ENCODE results near the gene RBCK1.
A peak's percentile ranks its signal among the peaks of the same experiment; 100 is the strongest.
"Not testable (repeated sequence)": the region's sequence is repeated elsewhere in the genome, so short reads cannot be mapped to it uniquely, and the experiment has no call there.

Gene RBCK1

DNA sequence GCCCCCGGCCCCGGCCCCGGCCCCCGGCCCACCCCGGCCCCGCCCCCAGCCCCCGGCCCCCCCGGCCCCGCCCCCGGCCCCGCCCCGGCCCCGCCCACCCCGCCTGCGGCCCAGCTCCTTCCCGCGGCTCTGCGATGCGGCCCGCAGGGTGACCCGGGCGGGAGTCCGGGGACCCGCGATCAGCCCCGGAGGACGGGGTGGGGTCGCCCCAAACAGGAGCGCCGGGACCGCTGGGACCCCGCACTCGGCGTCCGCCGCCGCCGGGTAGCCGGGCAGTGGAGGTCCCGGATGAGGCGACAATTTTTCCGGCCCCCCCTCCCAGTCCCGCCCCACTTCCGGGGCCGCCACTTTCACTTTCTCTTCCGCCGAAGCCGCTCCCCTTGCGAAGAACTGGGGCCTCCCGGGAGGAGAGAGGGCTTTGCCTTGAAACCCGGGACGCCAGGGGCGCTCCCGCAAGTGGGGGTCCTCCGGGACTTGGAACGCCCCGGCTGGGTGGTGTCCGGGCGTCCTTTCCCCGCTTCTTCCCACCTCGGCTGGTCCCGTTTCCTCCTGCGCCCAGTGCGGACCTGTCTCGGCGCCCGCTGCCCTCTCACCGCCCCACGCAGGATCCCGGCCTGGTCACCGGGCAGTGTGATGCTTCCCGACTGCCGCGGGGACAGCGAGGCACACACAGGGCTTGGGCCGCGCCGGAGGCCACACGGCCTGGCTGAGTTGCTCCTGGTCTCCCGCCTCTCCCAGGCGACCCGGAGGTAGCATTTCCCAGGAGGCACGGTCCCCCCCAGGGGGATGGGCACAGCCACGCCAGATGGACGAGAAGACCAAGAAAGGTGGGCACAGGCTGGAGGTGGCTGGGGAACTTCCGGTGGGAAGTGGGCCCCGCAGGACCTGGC is at the start of gene RBCK1:
Gene RBCK1 (plus strand): TSS at position 347 of the 890 bp plus-strand sequence. CDS start 459 bp downstream, at position 806.
- DNase-seq = peak; percentile 86

DNA sequence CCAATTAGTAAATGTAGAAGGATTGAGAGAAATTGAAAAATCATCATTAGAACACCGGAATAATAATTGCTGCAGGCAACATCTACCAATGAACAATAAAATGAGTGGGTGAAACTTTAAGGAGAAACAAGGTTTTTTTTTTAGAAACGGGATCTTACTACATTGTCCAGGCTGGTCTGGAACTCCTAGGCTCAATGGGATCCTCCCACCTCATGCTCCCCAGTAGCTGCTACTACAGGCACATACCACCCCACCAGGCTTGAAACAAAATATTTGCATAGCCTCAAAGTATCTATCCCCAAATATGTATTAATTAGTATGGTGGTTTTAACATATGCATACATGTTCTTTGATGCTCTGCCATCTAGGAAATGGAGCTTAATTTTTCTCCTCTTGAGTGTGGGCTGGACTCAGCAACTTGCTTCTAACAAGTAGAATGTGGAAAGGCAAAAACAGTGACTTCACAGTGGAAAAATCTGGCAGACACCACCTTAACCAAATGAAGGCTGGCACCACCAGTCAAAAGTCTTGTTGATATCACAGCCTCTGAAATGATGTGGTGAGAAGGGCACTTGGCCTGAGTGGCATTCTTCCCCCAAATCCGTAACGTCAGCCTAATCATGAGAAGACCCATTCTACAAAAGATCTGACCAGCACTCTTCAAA is 49.1 kb upstream of the RBCK1 start:
- DNase-seq = no peak

DNA sequence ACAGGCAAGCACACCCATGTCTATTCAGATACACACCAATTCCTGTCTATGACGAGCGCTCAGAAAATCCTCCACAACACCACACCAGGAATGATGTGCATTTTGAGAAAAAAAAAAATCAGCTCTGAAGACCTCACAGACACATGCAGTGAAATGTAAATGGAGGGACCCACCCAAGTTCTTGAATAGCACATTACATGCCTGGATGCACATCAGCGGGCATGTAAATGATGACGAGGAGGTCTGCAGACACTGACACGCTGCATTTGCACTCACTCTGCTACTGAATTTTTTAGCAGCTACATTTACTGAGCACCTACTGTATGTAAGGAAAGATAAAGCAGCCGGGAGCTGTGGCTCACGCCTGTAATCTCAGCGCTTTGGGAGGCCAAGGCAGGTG is 46.5 kb upstream of the RBCK1 start:
- no peak for DNase-seq

DNA sequence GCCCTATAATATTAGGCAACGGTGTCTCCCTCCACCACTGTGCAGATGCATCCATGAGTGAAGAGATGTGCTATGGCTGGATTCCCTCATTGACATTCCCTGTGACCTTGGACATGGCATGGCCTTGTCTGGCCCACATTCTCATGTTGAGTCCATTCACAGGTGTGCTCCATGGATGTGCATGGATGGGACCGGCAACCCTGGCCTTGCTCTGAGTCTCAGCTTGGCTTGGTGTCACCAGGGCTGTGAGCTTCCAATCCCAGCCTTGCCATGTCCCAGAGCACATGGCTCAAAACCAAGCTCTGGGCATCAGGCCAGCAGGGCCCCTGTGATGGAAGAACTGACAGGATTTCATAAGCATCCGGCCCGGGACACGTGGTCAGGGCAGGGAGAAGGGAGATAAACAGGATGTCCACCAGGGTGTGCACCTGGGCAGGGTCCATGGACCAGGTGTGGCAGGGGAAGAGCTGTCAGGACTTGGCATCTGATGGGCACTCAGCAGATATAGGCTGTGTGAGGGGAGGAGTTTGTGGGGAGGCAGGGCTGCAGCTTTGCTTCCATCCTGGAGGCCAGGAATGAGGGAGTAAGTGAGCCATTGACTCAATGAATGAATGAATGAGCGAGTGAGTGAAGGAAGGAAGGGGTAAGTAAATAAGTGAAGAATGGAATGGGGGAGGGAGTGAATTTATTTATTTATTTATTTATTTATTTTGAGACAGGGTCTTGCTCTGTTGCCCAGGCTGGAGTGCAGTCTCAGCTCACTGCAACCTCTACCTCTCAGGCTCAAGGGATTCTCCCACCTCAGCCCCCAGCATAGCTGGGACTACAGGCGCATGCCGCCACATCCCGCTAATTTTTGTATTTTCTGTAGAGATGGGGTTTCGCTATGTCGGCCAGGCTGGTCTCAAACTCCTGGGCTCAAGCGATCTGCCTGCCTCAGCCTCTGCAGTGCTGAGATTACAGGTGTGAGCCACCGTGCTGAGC is 45.5 kb upstream of the RBCK1 start:
- no peak for DNase-seq

GRCh38 chr20:363319-364078 is 44.6 kb upstream of the RBCK1 start:
- DNase-seq = no peak

DNA sequence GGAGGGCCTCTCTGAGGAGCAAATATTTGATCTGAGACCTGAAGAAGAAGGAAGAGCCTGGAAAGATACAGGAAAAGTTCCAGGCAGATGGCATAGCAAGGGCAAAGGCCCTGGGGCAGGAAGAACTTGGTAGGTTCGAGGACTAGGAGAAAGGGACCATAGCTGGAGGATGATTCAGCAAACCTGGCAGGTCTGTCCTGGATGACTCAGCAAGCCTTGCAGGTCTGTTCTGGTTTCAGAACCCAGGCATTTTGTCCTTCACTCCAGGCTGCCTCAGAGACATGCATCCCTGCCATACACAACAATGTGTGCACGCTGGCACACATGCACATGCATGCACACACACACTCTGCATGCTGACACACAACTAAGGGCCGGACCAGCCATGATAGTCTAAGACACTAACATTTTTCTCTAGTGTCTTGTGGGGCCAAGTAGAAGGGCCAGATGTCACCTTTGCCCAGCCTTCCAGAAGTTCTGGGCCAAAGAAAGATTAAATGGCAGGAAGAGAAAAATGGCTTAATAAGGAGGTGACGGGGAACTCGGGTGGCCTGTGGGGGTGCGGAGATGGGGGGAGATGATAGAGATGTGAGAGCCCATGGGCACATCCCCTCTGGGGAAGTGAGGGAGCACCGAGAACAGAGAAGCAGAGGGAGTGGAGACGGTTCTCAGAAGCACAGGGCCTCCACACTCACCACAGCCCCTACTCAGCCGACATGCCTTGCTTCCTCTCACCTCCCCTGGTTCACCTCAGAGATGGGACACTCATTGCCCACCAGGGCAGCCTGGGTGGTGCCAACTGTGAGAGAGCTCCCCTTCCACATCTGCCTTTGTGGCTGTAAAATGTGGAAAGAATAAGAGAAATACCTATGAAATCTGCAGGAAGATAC is 42.9 kb upstream of the RBCK1 start:
- no peak for DNase-seq

GRCh38 chr20:366041-366718 is 41.9 kb upstream of the RBCK1 start:
- no peak for DNase-seq

- DNase-seq = no peak
These were observed 41.2 kb upstream of the RBCK1 start for GRCh38 chr20:366719-367485.

GRCh38 chr20:367486-367887 is 40.6 kb upstream of the RBCK1 start:
- DNase-seq = no peak

DNA sequence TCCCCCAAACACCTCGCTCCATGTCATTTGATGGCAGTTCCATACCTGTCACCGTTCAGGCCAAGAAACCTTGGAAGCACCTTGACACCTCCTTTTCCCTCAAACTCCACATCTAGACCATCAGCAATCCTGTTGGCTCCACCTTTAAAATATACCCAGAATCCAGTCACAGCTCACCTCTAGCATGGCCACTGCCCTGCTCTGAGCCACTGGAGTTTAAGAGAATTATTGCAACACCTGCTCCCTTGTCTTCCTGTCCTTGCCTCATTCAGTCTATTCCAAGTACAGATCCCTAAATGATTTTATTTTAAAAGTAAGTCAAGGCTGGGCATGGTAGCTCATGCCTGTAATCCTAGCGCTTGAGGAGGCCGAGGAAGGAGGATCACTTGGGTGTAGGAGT is 39.2 kb upstream of the RBCK1 start:
- DNase-seq = no peak

DNA sequence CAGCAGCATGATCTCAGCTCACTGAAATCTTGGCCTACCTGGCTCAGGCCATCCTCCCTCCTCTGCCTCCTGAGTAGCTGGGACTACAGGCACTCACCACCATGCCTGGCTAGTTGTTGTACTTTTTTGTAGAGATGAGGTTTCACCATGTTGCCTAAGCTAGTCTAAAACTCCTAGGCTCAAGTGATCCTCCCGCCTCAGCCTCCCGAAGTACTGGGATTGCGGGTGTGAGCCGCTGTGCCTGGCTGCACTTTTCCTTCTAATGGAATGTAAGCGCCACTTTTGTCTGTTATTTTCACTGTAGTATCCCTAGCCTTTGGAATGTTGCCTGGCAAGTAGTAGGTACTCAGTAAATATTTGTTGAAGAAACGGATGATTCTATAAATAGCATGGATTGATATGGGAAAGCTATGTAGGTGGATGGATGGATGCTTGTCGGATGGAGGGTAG is 37.9 kb upstream of the RBCK1 start:
- no peak for DNase-seq

DNA sequence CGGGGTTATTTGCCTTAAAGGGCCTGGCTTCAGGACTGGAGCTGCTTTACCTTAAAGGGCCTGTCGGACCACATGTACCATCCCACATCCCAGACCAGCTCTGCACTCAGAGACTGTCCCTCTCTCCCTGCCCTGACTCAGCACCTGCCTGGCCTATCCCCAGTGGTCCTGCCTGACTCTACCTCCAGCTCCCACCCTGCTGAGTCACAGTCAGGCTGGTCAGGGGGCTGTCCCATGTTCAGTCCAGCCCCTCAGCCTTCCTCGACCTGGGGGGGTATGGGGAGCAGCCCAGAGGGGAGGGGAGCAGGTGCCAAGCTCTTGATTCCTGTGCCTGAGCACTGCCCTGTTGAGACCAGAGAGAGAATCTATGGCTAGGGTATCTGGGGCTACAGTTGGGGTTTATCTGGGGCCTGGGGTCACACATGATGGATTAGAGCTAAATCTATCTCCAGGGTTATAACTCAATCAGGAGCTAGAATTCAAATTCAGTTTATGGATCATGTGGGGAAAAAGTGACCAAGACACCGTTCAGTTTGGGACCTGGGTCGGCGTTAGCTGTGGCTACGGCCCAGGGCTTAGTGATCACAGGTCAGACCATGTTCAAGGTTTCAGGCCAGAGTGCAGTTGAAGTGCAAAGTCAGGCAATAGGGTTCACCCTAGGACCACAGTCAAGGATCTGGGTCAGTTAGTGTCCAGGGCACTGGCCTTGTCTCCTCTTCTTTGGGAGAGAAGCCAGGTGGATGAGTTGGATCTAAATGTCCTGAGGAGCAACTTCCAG is 36.9 kb upstream of the RBCK1 start:
- no peak for DNase-seq

DNA sequence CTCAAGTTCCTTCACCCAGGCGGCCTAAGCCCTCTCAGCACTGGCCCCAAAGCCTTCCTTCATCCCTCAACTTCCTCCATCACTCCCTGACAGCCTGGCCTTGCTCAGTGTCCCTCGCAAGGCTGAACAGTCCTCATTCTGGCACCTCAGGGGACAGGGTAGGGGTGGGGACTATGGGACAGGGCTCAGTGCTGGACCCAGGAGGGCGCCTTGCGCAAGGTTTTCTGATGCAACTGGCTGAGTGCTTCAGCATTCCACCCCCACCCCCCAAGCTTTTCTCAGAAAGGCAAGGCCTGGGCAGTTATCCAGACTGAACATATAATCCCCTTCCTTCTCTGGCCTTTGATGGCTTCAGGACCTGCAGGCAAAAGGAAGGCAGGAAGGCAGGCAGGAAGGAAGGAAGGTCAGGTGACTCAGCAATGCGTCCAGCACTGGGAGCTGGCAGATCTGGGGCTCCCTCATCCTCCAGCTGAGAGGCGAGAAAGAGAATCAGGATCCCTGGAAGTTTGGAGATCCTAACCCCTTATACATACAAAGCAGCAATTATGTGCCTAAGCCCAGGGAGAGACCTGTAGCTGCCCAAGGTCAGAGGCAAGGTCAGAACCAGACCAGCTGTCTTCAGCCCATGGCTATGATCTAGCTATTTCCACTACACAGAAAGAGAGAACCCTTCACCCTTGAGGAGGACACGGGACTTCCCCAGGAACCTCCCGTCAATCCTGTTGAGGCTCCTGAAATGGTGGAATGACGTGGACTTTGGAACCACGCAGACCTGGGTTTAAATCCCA is 36.1 kb upstream of the RBCK1 start:
- no peak for DNase-seq

GRCh38 chr20:372543-373082 is 35.5 kb upstream of the RBCK1 start:
- DNase-seq = not testable (repeated sequence)

DNA sequence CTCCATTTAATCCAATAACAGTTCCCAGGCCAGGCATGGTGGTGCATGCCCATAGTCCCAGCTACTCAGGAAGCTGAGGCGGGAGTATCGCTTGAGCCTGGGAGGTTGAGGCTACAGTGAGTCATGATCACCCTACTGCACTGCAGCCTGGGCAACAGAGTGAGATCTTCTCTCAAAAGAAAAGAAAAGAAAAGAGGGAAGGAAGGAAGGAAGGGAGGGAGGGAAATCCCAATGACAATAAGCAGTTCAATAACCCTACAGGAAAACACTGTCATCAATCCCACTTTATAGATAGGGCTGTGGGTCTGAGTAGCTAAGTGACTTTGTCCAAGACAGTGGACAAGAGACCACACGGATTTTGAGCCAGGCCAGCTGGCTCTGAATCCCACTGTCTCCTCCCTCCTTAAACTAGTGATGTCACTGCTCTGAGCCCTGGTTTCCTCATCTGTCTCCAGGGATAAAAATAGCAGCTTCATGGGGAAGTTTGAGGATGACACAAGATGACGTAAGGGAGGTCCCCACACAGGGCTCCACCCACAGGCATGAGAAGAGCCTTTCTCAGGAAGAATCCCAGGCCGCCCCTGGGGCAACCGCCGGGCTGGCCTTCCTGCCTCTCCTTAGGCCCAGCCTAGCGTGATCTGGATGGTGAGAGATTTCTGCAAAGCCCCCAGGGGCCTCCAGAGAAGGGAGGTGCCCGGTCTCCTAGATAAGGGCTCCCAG is 34.8 kb upstream of the RBCK1 start:
- no peak for DNase-seq

DNA sequence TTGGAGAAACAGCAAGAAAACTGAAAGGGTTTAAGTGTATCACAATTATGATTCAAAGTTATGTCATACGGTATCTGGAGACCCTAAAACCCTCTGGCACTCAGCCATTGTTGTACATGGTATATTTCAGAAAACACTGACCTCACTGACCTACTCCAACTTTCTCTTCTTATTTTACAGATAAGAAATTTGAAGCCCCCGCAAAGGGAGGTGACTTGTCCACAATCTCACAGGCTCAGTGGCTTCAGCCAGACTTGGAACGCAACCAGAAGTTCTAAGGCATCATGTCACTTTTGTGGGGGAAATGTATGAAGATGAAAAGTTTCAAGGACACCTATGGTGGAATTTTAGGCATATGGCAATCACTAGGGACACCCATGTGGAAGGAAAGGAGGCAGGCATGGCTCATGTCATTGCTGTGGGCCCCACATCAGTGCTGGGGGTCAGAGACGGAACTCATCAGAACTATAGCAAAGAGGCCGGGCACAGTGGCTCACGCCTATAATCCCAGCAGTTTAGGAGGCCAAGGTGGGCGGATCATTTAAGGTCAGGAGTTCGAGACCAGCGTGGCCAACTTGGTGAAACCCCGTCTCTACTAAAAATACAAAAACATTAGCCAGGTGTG is 32.7 kb upstream of the RBCK1 start:
- DNase-seq = no peak

DNA sequence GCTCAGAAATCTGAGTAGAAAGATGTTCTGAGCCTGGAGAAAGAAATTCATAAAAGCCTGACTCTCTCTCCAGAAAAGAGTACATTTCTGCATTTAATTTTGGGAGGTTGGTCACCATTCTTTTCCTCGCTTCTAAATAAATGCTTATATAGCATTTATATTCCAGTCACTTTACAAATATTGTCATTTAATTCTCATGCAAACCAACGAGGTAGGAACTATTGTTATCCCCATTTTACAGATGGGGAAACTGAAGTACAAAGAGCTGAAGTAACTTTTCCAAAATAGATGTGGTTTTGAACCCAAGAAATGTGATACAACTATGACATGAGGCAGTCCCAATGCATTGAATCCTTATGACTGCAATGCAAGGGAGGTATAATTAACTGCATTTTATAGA is 32.0 kb upstream of the RBCK1 start:
- no peak for DNase-seq
